Tibial nerve (tissue), 4 donors: Measurements from ENCODE around the gene PCK2.

Source experiments
- EP300 ChIP-seq, 2 donors: sonication (generic); formaldehyde crosslinking; IDR thresholded peaks; one replicate each; pipeline ENCODE4 v1.6.1; 2017; ENCODE audit warnings: antibody characterized with exemption in 2 of 2, mild to moderate bottlenecking in 1 of 2
- POLR2A ChIP-seq, 2 donors: fragments of 450-650 bp; IDR thresholded peaks; one replicate each; pipeline ENCODE4 v1.6.1; 2017; ENCODE audit warnings: antibody characterized with exemption in 2 of 2, mild to moderate bottlenecking in 2 of 2, moderate library complexity in 2 of 2
- TF ChIP-seq, protein P1 (sequence below), 5 experiments: fragments of 200-600 bp in 3 of 5; fragments of 450-650 bp in 2 of 5; sonication (generic) in 3 of 5; IDR thresholded peaks; one replicate each; pipeline ENCODE4 v1.5.1; 2016 to 2019; ENCODE audit warnings: antibody characterized with exemption in 5 of 5, mild to moderate bottlenecking in 3 of 5, moderate library complexity in 2 of 5

DNA sequence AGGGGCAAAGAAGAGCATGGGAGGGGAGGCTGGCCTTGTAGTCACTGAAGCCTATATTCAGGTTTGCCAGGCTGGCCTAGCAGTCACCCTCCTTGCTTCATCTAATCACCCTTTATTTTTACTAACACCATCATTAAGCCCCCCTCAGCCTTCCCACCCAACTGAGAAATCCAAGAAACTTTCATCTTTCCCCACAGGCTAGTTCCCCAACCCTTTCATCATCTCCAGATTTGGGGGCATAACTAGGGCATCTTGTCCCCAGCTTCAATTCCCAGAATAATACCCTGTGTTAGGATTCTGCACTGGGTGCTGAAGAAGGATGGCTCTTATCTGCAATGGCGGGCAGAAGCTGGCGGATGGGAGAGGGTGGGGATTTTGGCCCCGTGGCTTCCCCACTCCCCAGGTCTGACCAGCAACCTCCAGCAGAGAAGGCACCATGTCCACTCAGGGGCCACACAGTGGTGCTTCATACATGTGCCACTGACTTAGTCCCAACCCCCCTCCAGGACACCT, 6.9 kb downstream of the PCK2 start:
- TF ChIP-seq, protein P1, sequence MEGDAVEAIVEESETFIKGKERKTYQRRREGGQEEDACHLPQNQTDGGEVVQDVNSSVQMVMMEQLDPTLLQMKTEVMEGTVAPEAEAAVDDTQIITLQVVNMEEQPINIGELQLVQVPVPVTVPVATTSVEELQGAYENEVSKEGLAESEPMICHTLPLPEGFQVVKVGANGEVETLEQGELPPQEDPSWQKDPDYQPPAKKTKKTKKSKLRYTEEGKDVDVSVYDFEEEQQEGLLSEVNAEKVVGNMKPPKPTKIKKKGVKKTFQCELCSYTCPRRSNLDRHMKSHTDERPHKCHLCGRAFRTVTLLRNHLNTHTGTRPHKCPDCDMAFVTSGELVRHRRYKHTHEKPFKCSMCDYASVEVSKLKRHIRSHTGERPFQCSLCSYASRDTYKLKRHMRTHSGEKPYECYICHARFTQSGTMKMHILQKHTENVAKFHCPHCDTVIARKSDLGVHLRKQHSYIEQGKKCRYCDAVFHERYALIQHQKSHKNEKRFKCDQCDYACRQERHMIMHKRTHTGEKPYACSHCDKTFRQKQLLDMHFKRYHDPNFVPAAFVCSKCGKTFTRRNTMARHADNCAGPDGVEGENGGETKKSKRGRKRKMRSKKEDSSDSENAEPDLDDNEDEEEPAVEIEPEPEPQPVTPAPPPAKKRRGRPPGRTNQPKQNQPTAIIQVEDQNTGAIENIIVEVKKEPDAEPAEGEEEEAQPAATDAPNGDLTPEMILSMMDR (IDR thresholded peaks at IDR 0.05) = no peak
- TF ChIP-seq POLR2A (IDR thresholded peaks at IDR 0.05) = no peak
- no peak for TF ChIP-seq EP300 (IDR thresholded peaks at IDR 0.05)
